ENCODE results near the gene VEGFB. TPM values are rescaled to one million over a fixed set of nuclear protein-coding genes. Genes with fewer than 3 reads are reported as not detected.
"Not testable (repeated sequence)": the region's sequence is repeated elsewhere in the genome, so short reads cannot be mapped to it uniquely, and the experiment has no call there.

The VEGFB gene
- polyA plus RNA-seq, 6 donors from 2014 or later = 10.9 to 33.7 (median 28.1) TPM

- Mint-ChIP-seq H3K4me3 (peak within 1 kb of the TSS; percentile 87 to 97 (median 91)), H3K9me3 (no peaks in the 10 kb centered on the region), H3K36me3 (no peaks in the 10 kb centered on the region), H3K27ac (peak within 1 kb of the TSS; percentile 99 to 100 (median 100)), H3K4me1 (peaks cover 30 to 69% (median 68%) of the 10 kb centered on the region in 3 donors), H3K27me3 (no peaks in the 10 kb centered on the region)
- peak; percentile 99 for DNase-seq
- peak; percentile 63 to 65 for ATAC-seq (ENCODE audit: low read depth in 2 of 2)
Measured at GRCh38 chr11:64240435-64241240, 6.3 kb downstream of the VEGFB start, which contains the start of gene FKBP2. FKBP2 (plus strand) TSS chr11:64241095; CDS start chr11:64242388, 1,293 bp downstream.

- peak; percentile 70 to 75 for ATAC-seq (ENCODE audit: low read depth in 2 of 2)
- peak; percentile 100 for DNase-seq
- Mint-ChIP-seq H3K4me1 (peaks cover 34 to 70% (median 70%) of the 10 kb centered on the region in 3 donors), H3K27ac (peak overlapping the region; percentile 99 to 100 (median 100)), H3K27me3 (no peaks in the 10 kb centered on the region), H3K36me3 (no peaks in the 10 kb centered on the region), H3K4me3 (peak overlapping the region; percentile 87 to 97 (median 91)), H3K9me3 (no peaks in the 10 kb centered on the region)
Measured at GRCh38 chr11:64241241-64241490, 6.8 kb downstream of the VEGFB start.

- Mint-ChIP-seq H3K4me3 (peak overlapping the region; percentile 87 to 97 (median 91)), H3K36me3 (no peaks in the 10 kb centered on the region), H3K9me3 (no peaks in the 10 kb centered on the region), H3K27me3 (no peaks in the 10 kb centered on the region), H3K4me1 (peaks cover 36 to 72% (median 69%) of the 10 kb centered on the region in 3 donors), H3K27ac (peak overlapping the region; percentile 99 to 100 (median 100))
- DNase-seq = no peak
- ATAC-seq (ENCODE audit: low read depth in 2 of 2) = no peak
Measured at GRCh38 chr11:64241491-64242374, 7.3 kb downstream of the VEGFB start.

GRCh38 chr11:64243236-64243854 lies 9.0 kb downstream of the VEGFB start:
- DNase-seq = no peak
- H3K4me1 Mint-ChIP-seq = peaks cover 43 to 75% (median 64%) of the 10 kb centered on the region in 3 donors

GRCh38 chr11:64244107-64244506 lies 9.7 kb downstream of the VEGFB start:
- DNase-seq (no peak), ATAC-seq (ENCODE audit: low read depth in 2 of 2) (no peak)
- peak overlapping the region in 3 of 6 donors; percentile 24 to 64 (median 33) for H3K27ac Mint-ChIP-seq
- H3K27me3 Mint-ChIP-seq = no peaks in the 10 kb centered on the region
- peak overlapping the region in 6 of 8 donors; percentile 8 to 91 (median 52) for H3K4me3 Mint-ChIP-seq
- H3K36me3 Mint-ChIP-seq = no peaks in the 10 kb centered on the region
- peaks cover 43 to 73% (median 56%) of the 10 kb centered on the region in 3 donors for H3K4me1 Mint-ChIP-seq
- no peaks in the 10 kb centered on the region for H3K9me3 Mint-ChIP-seq

More at GRCh38 chr11:64243236-64243854, 9.0 kb downstream of the VEGFB start:
- Mint-ChIP-seq H3K4me3 (peak overlapping the region; percentile 55 to 95 (median 84)), H3K9me3 (no peaks in the 10 kb centered on the region), H3K27ac (peak overlapping the region in 3 of 6 donors; percentile 40 to 64 (median 44)), H3K36me3 (no peaks in the 10 kb centered on the region), H3K27me3 (no peaks in the 10 kb centered on the region)
- ATAC-seq (ENCODE audit: low read depth in 2 of 2) = no peak

GRCh38 chr11:64244966-64245365 lies 10.6 kb downstream of the VEGFB start:
- no peaks in the 10 kb centered on the region for H3K36me3 Mint-ChIP-seq
- ATAC-seq (ENCODE audit: low read depth in 2 of 2) (no peak), DNase-seq (no peak)
- H3K9me3 Mint-ChIP-seq = no peaks in the 10 kb centered on the region
- H3K4me1 Mint-ChIP-seq = peaks cover 39 to 74% (median 52%) of the 10 kb centered on the region in 3 donors
- peak overlapping the region; percentile 56 to 95 (median 88) for H3K4me3 Mint-ChIP-seq
- peak overlapping the region in 4 of 6 donors; percentile 57 to 90 (median 76) for H3K27ac Mint-ChIP-seq
- H3K27me3 Mint-ChIP-seq = no peaks in the 10 kb centered on the region

GRCh38 chr11:64245401-64245796 lies 11.0 kb downstream of the VEGFB start:
- ATAC-seq (ENCODE audit: low read depth in 2 of 2) (no peak), DNase-seq (peak; percentile 48)
- Mint-ChIP-seq H3K27ac (peak overlapping the region; percentile 80 to 95 (median 92)), H3K4me1 (peaks cover 35 to 69% (median 49%) of the 10 kb centered on the region in 3 donors), H3K9me3 (no peaks in the 10 kb centered on the region), H3K36me3 (no peaks in the 10 kb centered on the region), H3K27me3 (no peaks in the 10 kb centered on the region), H3K4me3 (peak overlapping the region; percentile 85 to 95 (median 90))

- H3K27me3 Mint-ChIP-seq = no peaks in the 10 kb centered on the region
- DNase-seq (peak; percentile 50), ATAC-seq (ENCODE audit: low read depth in 2 of 2) (no peak)
- no peaks in the 10 kb centered on the region for H3K36me3 Mint-ChIP-seq
- H3K27ac Mint-ChIP-seq = peak overlapping the region; percentile 89 to 96 (median 94)
- H3K9me3 Mint-ChIP-seq = no peaks in the 10 kb centered on the region
- peaks cover 34 to 70% (median 45%) of the 10 kb centered on the region in 3 donors for H3K4me1 Mint-ChIP-seq
- peak overlapping the region; percentile 85 to 95 (median 90) for H3K4me3 Mint-ChIP-seq
Measured at GRCh38 chr11:64245797-64246620, 11.6 kb downstream of the VEGFB start.

- not testable (repeated sequence) for H3K27me3 Mint-ChIP-seq, H3K9me3 Mint-ChIP-seq, DNase-seq, H3K36me3 Mint-ChIP-seq
- Mint-ChIP-seq H3K27ac (peak overlapping the region in 2 of 6 donors; percentile 90 to 91), H3K4me3 (peak overlapping the region; percentile 85 to 94 (median 92)), H3K4me1 (peaks cover 29 to 67% (median 42%) of the 10 kb centered on the region in 3 donors)
- ATAC-seq (ENCODE audit: low read depth in 2 of 2) = peak; percentile 20 to 24
Measured at GRCh38 chr11:64246621-64246870, 12.2 kb downstream of the VEGFB start.

GRCh38 chr11:64246871-64247728 lies 12.7 kb downstream of the VEGFB start, which contains the start of gene PPP1R14B:
PPP1R14B (minus strand) TSS chr11:64246943; CDS start chr11:64246673, 270 bp downstream.
- DNase-seq (peak; percentile 81), ATAC-seq (ENCODE audit: low read depth in 2 of 2) (peak; percentile 69 to 71)
- peak within 1 kb of the TSS; percentile 89 to 96 (median 94) for H3K27ac Mint-ChIP-seq
- peaks cover 32 to 68% (median 47%) of the 10 kb centered on the region in 3 donors for H3K4me1 Mint-ChIP-seq
- no peaks in the 10 kb centered on the region for H3K36me3 Mint-ChIP-seq
- H3K9me3 Mint-ChIP-seq = no peaks in the 10 kb centered on the region
- H3K4me3 Mint-ChIP-seq = peak within 1 kb of the TSS; percentile 85 to 95 (median 92)
- H3K27me3 Mint-ChIP-seq = no peaks in the 10 kb centered on the region

- H3K4me3 Mint-ChIP-seq = peak overlapping the region; percentile 72 to 93 (median 88)
- H3K27ac Mint-ChIP-seq = peak overlapping the region in 4 of 6 donors; percentile 26 to 90 (median 84)
- peaks cover 36 to 64% (median 45%) of the 10 kb centered on the region in 3 donors for H3K4me1 Mint-ChIP-seq
- ATAC-seq (ENCODE audit: low read depth in 2 of 2) (no peak), DNase-seq (no peak)
- no peaks in the 10 kb centered on the region for H3K9me3 Mint-ChIP-seq
- no peaks in the 10 kb centered on the region for H3K27me3 Mint-ChIP-seq
- H3K36me3 Mint-ChIP-seq = no peaks in the 10 kb centered on the region
Measured at GRCh38 chr11:64247729-64248531, 13.5 kb downstream of the VEGFB start.

All from naive B cell (primary cell).